Lung (tissue), 12 donors: ENCODE data around the gene SURF4. TPM values are rescaled to one million over a fixed set of nuclear protein-coding genes. Genes with fewer than 3 reads are reported as not detected.

ENCODE experiments used
- ATAC-seq: fragments of 200-7000 bp; cut with Tn5 transposase; one replicate; pipeline ENCODE4 v1.9.1; 2020; ENCODE audit warnings: moderate number of reproducible peaks; ENCODE audit not compliant: insufficient read depth, low FRiP score
- DNase-seq, 3 donors: peaks; one replicate each; pipeline ENCODE4 v3.0.0-alpha.2; 2013 to 2017
- H3K27ac ChIP-seq, 2 donors: one replicate each; pipeline ENCODE4 v1.5.1; 2013; ENCODE audit warnings: mild to moderate bottlenecking in 2 of 2, moderate library complexity in 2 of 2, control low read depth in 1 of 2, inconsistent platforms in 1 of 2, low read depth in 1 of 2, low read length in 1 of 2
- H3K27me3 ChIP-seq, 3 donors: one replicate each; pipeline ENCODE4 v1.5.1; 2013; ENCODE audit warnings: low read length in 2 of 3; ENCODE audit not compliant: control insufficient read depth in 3 of 3, insufficient read depth in 3 of 3
- H3K36me3 ChIP-seq, 4 donors: one replicate each; pipeline ENCODE4 v1.5.1; 2013; ENCODE audit warnings: low read length in 4 of 4, mild to moderate bottlenecking in 1 of 4, moderate library complexity in 1 of 4; ENCODE audit not compliant: control insufficient read depth in 4 of 4, insufficient read depth in 4 of 4
- H3K4me1 ChIP-seq, 5 donors: one replicate each; pipeline ENCODE4 v1.5.1; 2013; ENCODE audit warnings: low read length in 5 of 5, mild to moderate bottlenecking in 2 of 5, moderate library complexity in 1 of 5; ENCODE audit not compliant: control insufficient read depth in 5 of 5, insufficient read depth in 5 of 5
- H3K4me3 ChIP-seq: one replicate; pipeline ENCODE4 v1.5.1; 2013; ENCODE audit warnings: mild to moderate bottlenecking, control low read depth, moderate library complexity
- H3K9ac ChIP-seq, 2 donors: one replicate each; pipeline ENCODE4 v1.5.1; 2013; ENCODE audit warnings: low read length in 2 of 2, control low read depth in 1 of 2; ENCODE audit not compliant: insufficient read depth in 1 of 2
- H3K9me3 ChIP-seq, 4 donors: one replicate each; pipeline ENCODE4 v1.5.1; 2013; ENCODE audit warnings: low read length in 3 of 4, mild to moderate bottlenecking in 1 of 4, moderate library complexity in 1 of 4; ENCODE audit not compliant: control insufficient read depth in 4 of 4, insufficient read depth in 3 of 4
- WGBS, 2 donors: extraction: QIAGEN DNeasy Blood & Tissue Kit; methylation state at CpG; one replicate each; pipeline ENCODE4 v1.1.7; 2013; 5-methylcytosine and 5-hydroxymethylcytosine counted together
- polyA plus RNA-seq, 2 donors: library from polyadenylated mRNA; stranded (reverse); fragments of 200-250 nt; gene quantifications; one replicate each; pipeline ENCODE4 v1.2.1, GENCODE V29; 2013
- total RNA-seq, 2 donors: library from RNA; depleted of rRNA in 1 of 2; stranded (reverse); fragments of >200 nt in 1 of 2; gene quantifications; one replicate each; pipeline ENCODE4 v1.2.1, GENCODE V29; 2014 to 2021
- TF ChIP-seq, protein P1 (sequence below): IDR thresholded peaks from 2 replicates; pipeline ENCODE4 v1.5.1; 2012; ENCODE audit warnings: mild to moderate bottlenecking; ENCODE audit errors: control extremely low read depth, extremely low read depth
- donor health status: control.
- donor health status: control.
- donor health status: Bipolar disorder and iron deficiency.
- donor health status: healthy.
- donor health status: DM: yes; HTN: yes; CAD: no.

SURF4 gene
- total and polyA plus RNA-seq, 4 donors: 87.4 to 222 (median 174) TPM

DNA sequence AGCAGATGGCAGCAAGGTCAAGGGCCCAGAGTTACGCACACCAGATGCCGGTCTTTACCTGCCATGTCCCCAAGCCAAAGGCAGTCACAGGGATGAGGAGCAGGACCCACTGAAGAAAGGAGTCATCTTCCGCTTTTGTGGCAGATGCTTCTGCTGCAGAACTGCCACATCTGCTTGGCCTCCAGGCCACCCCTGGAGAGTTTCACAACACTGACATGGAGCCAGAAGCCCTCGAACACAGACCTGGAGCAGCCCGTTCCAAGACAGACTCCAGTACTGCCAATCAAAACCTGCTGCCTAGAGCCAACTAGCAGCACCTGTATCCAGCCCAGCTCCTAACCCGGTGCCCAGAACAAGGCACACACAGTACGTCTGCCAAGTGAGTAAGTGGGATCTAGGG lies 21.1 kb downstream of the SURF4 start:
- no peaks in the 10 kb centered on the region for H3K9me3 ChIP-seq
- TF ChIP-seq, protein P1, sequence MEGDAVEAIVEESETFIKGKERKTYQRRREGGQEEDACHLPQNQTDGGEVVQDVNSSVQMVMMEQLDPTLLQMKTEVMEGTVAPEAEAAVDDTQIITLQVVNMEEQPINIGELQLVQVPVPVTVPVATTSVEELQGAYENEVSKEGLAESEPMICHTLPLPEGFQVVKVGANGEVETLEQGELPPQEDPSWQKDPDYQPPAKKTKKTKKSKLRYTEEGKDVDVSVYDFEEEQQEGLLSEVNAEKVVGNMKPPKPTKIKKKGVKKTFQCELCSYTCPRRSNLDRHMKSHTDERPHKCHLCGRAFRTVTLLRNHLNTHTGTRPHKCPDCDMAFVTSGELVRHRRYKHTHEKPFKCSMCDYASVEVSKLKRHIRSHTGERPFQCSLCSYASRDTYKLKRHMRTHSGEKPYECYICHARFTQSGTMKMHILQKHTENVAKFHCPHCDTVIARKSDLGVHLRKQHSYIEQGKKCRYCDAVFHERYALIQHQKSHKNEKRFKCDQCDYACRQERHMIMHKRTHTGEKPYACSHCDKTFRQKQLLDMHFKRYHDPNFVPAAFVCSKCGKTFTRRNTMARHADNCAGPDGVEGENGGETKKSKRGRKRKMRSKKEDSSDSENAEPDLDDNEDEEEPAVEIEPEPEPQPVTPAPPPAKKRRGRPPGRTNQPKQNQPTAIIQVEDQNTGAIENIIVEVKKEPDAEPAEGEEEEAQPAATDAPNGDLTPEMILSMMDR: no peak
- H3K4me1 ChIP-seq: peaks cover 0 to 17% (median 9%) of the 10 kb centered on the region in 5 donors
- peaks cover 12 to 41% (median 37%) of the 10 kb centered on the region in 4 donors for H3K36me3 ChIP-seq
- H3K9ac ChIP-seq: no peak overlapping the region
- H3K27ac ChIP-seq: no peak overlapping the region
- ATAC-seq: no peak
- 82% methylated on average over 7 of the region's 7 CpGs for WGBS, 2 donors
- H3K4me3 ChIP-seq: no peak overlapping the region
- no peak for DNase-seq
- no peaks in the 10 kb centered on the region for H3K27me3 ChIP-seq

DNA sequence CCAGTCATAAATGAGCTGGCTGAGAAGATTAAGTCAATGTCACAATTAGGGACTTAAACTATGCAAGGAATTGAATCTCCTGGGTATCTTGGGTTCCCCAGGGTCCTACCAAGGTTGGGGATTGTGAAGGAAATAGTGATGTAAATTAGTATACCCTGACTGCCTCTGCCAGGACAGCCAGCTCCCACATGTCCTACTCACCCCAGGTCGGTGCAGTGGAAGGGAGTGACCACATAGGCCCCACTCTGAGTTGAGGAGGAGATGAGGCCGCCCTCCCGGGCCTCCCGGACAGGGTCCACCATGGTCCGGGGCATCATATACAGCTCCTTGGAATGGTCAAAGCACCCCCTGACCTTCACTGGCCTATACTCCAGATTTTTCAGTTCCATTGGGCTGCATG lies 22.3 kb downstream of the SURF4 start:
- H3K27me3 ChIP-seq: no peaks in the 10 kb centered on the region
- H3K9me3 ChIP-seq: no peaks in the 10 kb centered on the region
- WGBS, 2 donors: 89 to 91% methylated on average over 5 of the region's 5 CpGs
- H3K9ac ChIP-seq: no peak overlapping the region
- H3K4me3 ChIP-seq: no peak overlapping the region
- H3K27ac ChIP-seq: no peak overlapping the region
- no peak for ATAC-seq
- TF ChIP-seq, protein P1: no peak
- no peak for DNase-seq
- H3K4me1 ChIP-seq: peaks cover 3 to 27% (median 7%) of the 10 kb centered on the region in 5 donors
- peaks cover 12 to 48% (median 39%) of the 10 kb centered on the region in 4 donors for H3K36me3 ChIP-seq

DNA sequence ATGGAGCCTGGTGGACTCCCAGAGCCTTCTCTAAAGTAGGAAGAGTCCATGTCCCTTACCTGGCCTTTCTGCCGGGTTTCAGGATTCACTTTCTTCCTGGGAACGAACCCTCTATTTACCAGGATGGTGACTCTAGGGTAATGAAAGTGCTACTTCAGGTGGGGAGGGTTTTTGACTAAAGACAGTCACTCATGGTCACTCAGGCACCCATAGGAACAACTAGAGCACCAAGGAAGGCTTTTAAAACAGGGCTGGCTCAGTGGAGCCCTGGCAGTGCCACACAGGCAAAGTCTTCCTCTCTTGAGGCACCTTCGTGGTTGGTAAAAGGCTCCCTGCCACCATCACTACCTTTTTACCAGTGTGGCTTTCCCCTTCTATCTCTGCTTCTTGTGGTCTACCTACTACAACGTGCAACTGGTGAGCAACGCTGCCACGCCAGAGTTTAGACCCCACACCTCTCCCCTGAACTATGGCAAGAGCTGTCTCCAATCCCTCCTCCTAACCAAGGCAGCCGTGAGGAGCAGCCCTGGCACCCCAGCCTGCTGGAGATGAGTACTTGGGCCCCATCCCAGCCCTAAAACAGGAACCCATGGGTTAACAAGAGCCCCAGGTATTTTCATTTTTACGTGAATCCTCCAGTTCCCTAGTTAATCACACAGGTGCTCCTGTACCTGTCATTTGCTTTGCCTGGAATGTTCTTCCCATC lies 23.1 kb downstream of the SURF4 start:
- TF ChIP-seq, protein P1: no peak
- Histone ChIP-seq H3K9ac (no peak overlapping the region), H3K4me1 (peaks cover 3 to 26% (median 6%) of the 10 kb centered on the region in 5 donors)

More for the DNA sequence above, 23.1 kb downstream of the SURF4 start:
- no peak overlapping the region for H3K27ac ChIP-seq
- WGBS, 2 donors: 80 to 86% methylated on average over 8 of the region's 8 CpGs
- no peak overlapping the region for H3K4me3 ChIP-seq
- DNase-seq (no peak), ATAC-seq (no peak)
- H3K36me3 ChIP-seq: peaks cover 12 to 54% (median 38%) of the 10 kb centered on the region in 4 donors
- no peaks in the 10 kb centered on the region for H3K9me3 ChIP-seq
- H3K27me3 ChIP-seq: no peaks in the 10 kb centered on the region
